Measurements from ENCODE around the gene IGLL5. TPM values are rescaled to one million over a fixed set of nuclear protein-coding genes. Genes with fewer than 3 reads are reported as not detected.
"Not testable (repeated sequence)": the region's sequence is repeated elsewhere in the genome, so short reads cannot be mapped to it uniquely, and the experiment has no call there.

IGLL5 gene
- total RNA-seq, 1 donor from 2014 or later, result not detected

- H3K27ac Mint-ChIP-seq; intact Hi-C loops (cut with micrococcal nuclease); H3K4me1 Mint-ChIP-seq; H3K4me3 Mint-ChIP-seq; H3K36me3 Mint-ChIP-seq (ENCODE audit: low read depth); H3K9me3 Mint-ChIP-seq; DNase-seq: not testable (repeated sequence)
- peaks cover 18% of the 10 kb centered on the region for H3K27me3 Mint-ChIP-seq
These were observed 17.1 kb downstream of the IGLL5 start for GRCh38 chr22:22904736-22905135.

GRCh38 chr22:22906391-22906790, 18.8 kb downstream of the IGLL5 start:
- H3K27me3 Mint-ChIP-seq, result peaks cover 25% of the 10 kb centered on the region
- H3K36me3 Mint-ChIP-seq (ENCODE audit: low read depth); H3K4me1 Mint-ChIP-seq; H3K27ac Mint-ChIP-seq; intact Hi-C loops (cut with micrococcal nuclease); H3K9me3 Mint-ChIP-seq; H3K4me3 Mint-ChIP-seq; DNase-seq: not testable (repeated sequence)

GRCh38 chr22:22906907-22907550, 19.4 kb downstream of the IGLL5 start:
- Mint-ChIP-seq H3K27ac (no peak overlapping the region), H3K4me1 (peaks cover 1% of the 10 kb centered on the region), H3K4me3 (no peak overlapping the region), H3K36me3 (ENCODE audit: low read depth) (no peaks in the 10 kb centered on the region), H3K27me3 (peaks cover 25% of the 10 kb centered on the region), H3K9me3 (no peaks in the 10 kb centered on the region)
- DNase-seq, result no peak
- intact Hi-C loops (cut with micrococcal nuclease), result no loop called here

GRCh38 chr22:22907551-22908494, 20.2 kb downstream of the IGLL5 start:
- H3K27me3 Mint-ChIP-seq, result peaks cover 22% of the 10 kb centered on the region
- intact Hi-C loops (cut with micrococcal nuclease), result no loop called here
- H3K4me3 Mint-ChIP-seq, result no peak overlapping the region
- no peak overlapping the region for H3K27ac Mint-ChIP-seq
- no peaks in the 10 kb centered on the region for H3K36me3 Mint-ChIP-seq (ENCODE audit: low read depth)
- peaks cover 1% of the 10 kb centered on the region for H3K4me1 Mint-ChIP-seq
- no peak for DNase-seq
- no peaks in the 10 kb centered on the region for H3K9me3 Mint-ChIP-seq

GRCh38 chr22:22908495-22908861, 20.9 kb downstream of the IGLL5 start:
- Mint-ChIP-seq H3K4me1 (peaks cover 1% of the 10 kb centered on the region), H3K27ac (no peak overlapping the region), H3K4me3 (no peak overlapping the region), H3K36me3 (ENCODE audit: low read depth) (no peaks in the 10 kb centered on the region), H3K9me3 (no peaks in the 10 kb centered on the region), H3K27me3 (peaks cover 16% of the 10 kb centered on the region)
- DNase-seq, result no peak
- intact Hi-C loops (cut with micrococcal nuclease), result no loop called here

- Mint-ChIP-seq H3K4me1 (peaks cover 1% of the 10 kb centered on the region), H3K4me3 (no peak overlapping the region), H3K27me3 (peaks cover 16% of the 10 kb centered on the region), H3K9me3 (no peaks in the 10 kb centered on the region), H3K27ac (no peak overlapping the region), H3K36me3 (ENCODE audit: low read depth) (no peaks in the 10 kb centered on the region)
- no peak for DNase-seq
- intact Hi-C loops (cut with micrococcal nuclease), result no loop called here
These were observed 21.5 kb downstream of the IGLL5 start for GRCh38 chr22:22908941-22909604.

- Mint-ChIP-seq H3K27me3 (peaks cover 20% of the 10 kb centered on the region), H3K4me3 (no peak overlapping the region), H3K27ac (no peak overlapping the region), H3K4me1 (peaks cover 1% of the 10 kb centered on the region), H3K36me3 (ENCODE audit: low read depth) (no peaks in the 10 kb centered on the region), H3K9me3 (no peaks in the 10 kb centered on the region)
- intact Hi-C loops (cut with micrococcal nuclease), result no loop called here
- DNase-seq, result no peak
These were observed 22.1 kb downstream of the IGLL5 start for GRCh38 chr22:22909605-22910271.

- Mint-ChIP-seq H3K9me3 (no peaks in the 10 kb centered on the region), H3K36me3 (ENCODE audit: low read depth) (no peaks in the 10 kb centered on the region), H3K4me1 (peaks cover 1% of the 10 kb centered on the region), H3K27me3 (peaks cover 16% of the 10 kb centered on the region), H3K27ac (no peak overlapping the region), H3K4me3 (no peak overlapping the region)
- DNase-seq, result no peak
- intact Hi-C loops (cut with micrococcal nuclease), result no loop called here
These were observed 22.9 kb downstream of the IGLL5 start for GRCh38 chr22:22910272-22911240.

- no peaks in the 10 kb centered on the region for H3K36me3 Mint-ChIP-seq (ENCODE audit: low read depth)
- no peak overlapping the region for H3K4me3 Mint-ChIP-seq
- intact Hi-C loops (cut with micrococcal nuclease), result no loop called here
- peaks cover 1% of the 10 kb centered on the region for H3K4me1 Mint-ChIP-seq
- no peak for DNase-seq
- H3K9me3 Mint-ChIP-seq, result no peaks in the 10 kb centered on the region
- H3K27ac Mint-ChIP-seq, result no peak overlapping the region
- peaks cover 16% of the 10 kb centered on the region for H3K27me3 Mint-ChIP-seq
These were observed 23.9 kb downstream of the IGLL5 start for GRCh38 chr22:22911327-22912134.

GRCh38 chr22:22912135-22912987, 24.7 kb downstream of the IGLL5 start:
- no peak overlapping the region for H3K4me3 Mint-ChIP-seq
- no peak overlapping the region for H3K27ac Mint-ChIP-seq
- DNase-seq, result no peak
- H3K9me3 Mint-ChIP-seq, result no peaks in the 10 kb centered on the region
- intact Hi-C loops (cut with micrococcal nuclease), result no loop called here
- peaks cover 1% of the 10 kb centered on the region for H3K4me1 Mint-ChIP-seq
- peaks cover 14% of the 10 kb centered on the region for H3K27me3 Mint-ChIP-seq
- no peaks in the 10 kb centered on the region for H3K36me3 Mint-ChIP-seq (ENCODE audit: low read depth)

GRCh38 chr22:22912988-22913253, 25.3 kb downstream of the IGLL5 start:
- Mint-ChIP-seq H3K27me3 (peaks cover 14% of the 10 kb centered on the region), H3K36me3 (ENCODE audit: low read depth) (no peaks in the 10 kb centered on the region), H3K4me3 (no peak overlapping the region), H3K9me3 (no peaks in the 10 kb centered on the region), H3K4me1 (peaks cover 1% of the 10 kb centered on the region), H3K27ac (no peak overlapping the region)
- intact Hi-C loops (cut with micrococcal nuclease), result no loop called here
- no peak for DNase-seq

- no peaks in the 10 kb centered on the region for H3K9me3 Mint-ChIP-seq
- intact Hi-C loops (cut with micrococcal nuclease), result no loop called here
- H3K4me1 Mint-ChIP-seq, result peaks cover 1% of the 10 kb centered on the region
- no peaks in the 10 kb centered on the region for H3K36me3 Mint-ChIP-seq (ENCODE audit: low read depth)
- H3K27ac Mint-ChIP-seq, result no peak overlapping the region
- no peak overlapping the region for H3K4me3 Mint-ChIP-seq
- H3K27me3 Mint-ChIP-seq, result peaks cover 12% of the 10 kb centered on the region
- DNase-seq, result no peak
These were observed 26.4 kb downstream of the IGLL5 start for GRCh38 chr22:22913989-22914388.
